ENCODE results near the gene SFMBT2. TPM values are rescaled to one million over a fixed set of nuclear protein-coding genes. Genes with fewer than 3 reads are reported as not detected.

Gene SFMBT2
- total RNA-seq, 4 donors from 2014 or later: 1.2 to 5.5 (median 3.2) TPM

DNA sequence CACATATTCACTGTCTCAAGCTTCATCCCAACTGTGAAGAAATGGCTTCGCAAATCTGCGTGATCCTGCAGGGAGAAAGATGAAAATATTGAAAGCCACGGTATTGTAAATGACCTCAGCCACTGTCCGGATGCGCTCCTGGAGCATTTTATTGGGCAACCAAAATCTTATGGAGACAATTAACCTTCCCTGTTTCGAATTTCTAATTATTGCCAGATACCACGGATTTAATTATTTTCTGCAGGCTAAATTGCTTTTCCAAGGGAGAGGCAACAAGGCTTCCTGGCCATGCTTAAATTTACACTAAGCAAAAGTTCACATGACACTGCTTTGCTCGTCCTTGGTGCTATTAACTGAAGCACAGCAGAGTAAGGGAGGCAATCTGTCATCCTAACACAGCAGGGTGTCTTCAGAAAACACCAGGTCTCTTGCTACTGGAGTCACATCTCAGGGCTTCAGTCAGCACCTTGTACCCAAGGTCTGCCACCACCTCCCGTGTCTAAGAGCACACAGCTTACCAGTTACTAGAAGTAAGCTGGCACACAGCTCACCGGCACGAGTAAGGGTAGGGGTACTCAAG lies 162.2 kb downstream of the SFMBT2 start:
- no peaks in the 10 kb centered on the region for H3K36me3 ChIP-seq
- H3K4me1 ChIP-seq: no peaks in the 10 kb centered on the region
- no peak overlapping the region for H3K27ac ChIP-seq
- no peaks in the 10 kb centered on the region for H3K27me3 ChIP-seq
- no peak overlapping the region for H3K4me3 ChIP-seq
- H3K9me3 ChIP-seq: no peaks in the 10 kb centered on the region
- DNase-seq (ENCODE audit: low spot score in 2 of 2): no peak
- WGBS: 83% methylated on average over 11 of the region's 11 CpGs
- no peak for TF ChIP-seq CTCF (IDR thresholded peaks at IDR 0.05)
- no peak for TF ChIP-seq POLR2A (IDR thresholded peaks at IDR 0.05)
- TF ChIP-seq EP300 (IDR thresholded peaks at IDR 0.05): no peak

- 91% methylated on average over 8 of the region's 8 CpGs for WGBS
- Histone ChIP-seq H3K27me3 (no peaks in the 10 kb centered on the region), H3K4me1 (no peaks in the 10 kb centered on the region), H3K27ac (no peak overlapping the region), H3K9me3 (no peaks in the 10 kb centered on the region), H3K4me3 (no peak overlapping the region), H3K36me3 (no peaks in the 10 kb centered on the region)
- DNase-seq (ENCODE audit: low spot score in 2 of 2): no peak
- no peak for TF ChIP-seq POLR2A (IDR thresholded peaks at IDR 0.05)
- no peak for TF ChIP-seq CTCF (IDR thresholded peaks at IDR 0.05)
- TF ChIP-seq EP300 (IDR thresholded peaks at IDR 0.05): no peak
- no peak for TF ChIP-seq POLR2AphosphoS5 (IDR thresholded peaks at IDR 0.05)
Observed at GRCh38 chr10:7248148-7248547, 162.7 kb downstream of the SFMBT2 start.

DNA sequence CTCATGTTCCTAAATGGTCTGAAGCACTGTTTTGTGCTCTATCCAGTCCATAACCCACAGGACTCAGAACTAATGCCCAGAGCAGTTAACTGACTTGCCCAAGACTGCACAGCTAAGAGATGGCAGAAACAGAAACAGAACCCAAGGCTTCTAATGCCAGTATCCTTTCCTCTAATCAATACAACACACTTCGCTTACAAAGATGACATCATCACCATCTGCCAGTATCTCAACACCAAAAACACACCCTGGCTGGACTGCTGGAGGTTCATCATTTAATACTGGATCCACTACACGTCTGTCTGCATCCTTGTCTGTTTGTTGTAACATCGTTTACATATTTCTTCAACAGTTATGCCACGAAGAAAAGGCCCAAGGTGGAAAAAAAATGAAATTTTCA lies 165.3 kb downstream of the SFMBT2 start:
- 90% methylated on average over 4 of the region's 4 CpGs for WGBS
- no peaks in the 10 kb centered on the region for H3K27me3 ChIP-seq
- no peak for DNase-seq (ENCODE audit: low spot score in 2 of 2)
- H3K36me3 ChIP-seq: no peaks in the 10 kb centered on the region
- no peak overlapping the region for H3K4me3 ChIP-seq
- no peaks in the 10 kb centered on the region for H3K9me3 ChIP-seq
- no peaks in the 10 kb centered on the region for H3K4me1 ChIP-seq
- TF ChIP-seq POLR2A (IDR thresholded peaks at IDR 0.05) (no peak), POLR2AphosphoS5 (IDR thresholded peaks at IDR 0.05) (no peak), CTCF (IDR thresholded peaks at IDR 0.05) (no peak), EP300 (IDR thresholded peaks at IDR 0.05) (no peak)
- no peak overlapping the region for H3K27ac ChIP-seq

GRCh38 chr10:7243873-7244272 lies 167.0 kb downstream of the SFMBT2 start:
- Histone ChIP-seq H3K36me3 (no peaks in the 10 kb centered on the region), H3K27me3 (no peaks in the 10 kb centered on the region), H3K4me3 (no peak overlapping the region), H3K9me3 (no peaks in the 10 kb centered on the region), H3K4me1 (no peaks in the 10 kb centered on the region), H3K27ac (no peak overlapping the region)
- WGBS: 69% methylated on average over 3 of the region's 3 CpGs
- DNase-seq (ENCODE audit: low spot score in 2 of 2): no peak
- no peak for TF ChIP-seq POLR2A (IDR thresholded peaks at IDR 0.05)
- TF ChIP-seq POLR2AphosphoS5 (IDR thresholded peaks at IDR 0.05): no peak
- TF ChIP-seq CTCF (IDR thresholded peaks at IDR 0.05): no peak
- no peak for TF ChIP-seq EP300 (IDR thresholded peaks at IDR 0.05)

- DNase-seq (ENCODE audit: low spot score in 2 of 2): no peak
- Histone ChIP-seq H3K27ac (no peak overlapping the region), H3K4me3 (no peak overlapping the region), H3K27me3 (no peaks in the 10 kb centered on the region), H3K4me1 (no peaks in the 10 kb centered on the region), H3K36me3 (no peaks in the 10 kb centered on the region), H3K9me3 (no peaks in the 10 kb centered on the region)
- no peak for TF ChIP-seq EP300 (IDR thresholded peaks at IDR 0.05)
- no peak for TF ChIP-seq CTCF (IDR thresholded peaks at IDR 0.05)
- TF ChIP-seq POLR2AphosphoS5 (IDR thresholded peaks at IDR 0.05): no peak
- 96% methylated on average over 6 of the region's 6 CpGs for WGBS
Observed at GRCh38 chr10:7243139-7243538, 167.7 kb downstream of the SFMBT2 start.

Data from suprapubic skin (tissue), 4 donors.